OCI-LY1 (cell line): ENCODE results near the gene ABR.

ENCODE experiments used
- H2AFZ ChIP-seq: fragments of 200-600 bp; sonication (generic), shearing (Covaris generic); 2 replicates; pipeline ENCODE4 v1.6.0; 2014; ENCODE audit warnings: antibody characterized with exemption, mild to moderate bottlenecking, low read length
- H3F3A ChIP-seq: fragments of 200-600 bp; sonication (generic), shearing (Covaris generic); 2 replicates; pipeline ENCODE4 v1.6.0; 2014; ENCODE audit warnings: mild to moderate bottlenecking, antibody characterized with exemption, low read length, moderate library complexity; ENCODE audit not compliant: insufficient read depth
- H3K27ac ChIP-seq: fragments of 200-600 bp; sonication (generic); 2 replicates; pipeline ENCODE4 v1.5.1; 2014; ENCODE audit warnings: low read length, mixed run types, mild to moderate bottlenecking, low read depth; ENCODE audit not compliant: poor library complexity, severe bottlenecking
- H3K27me3 ChIP-seq: fragments of 200-600 bp; sonication (generic); 2 replicates; pipeline ENCODE4 v1.6.0; 2014; ENCODE audit warnings: antibody characterized with exemption, mild to moderate bottlenecking, low read length, moderate library complexity; ENCODE audit not compliant: insufficient read depth
- H3K36me3 ChIP-seq: fragments of 200-600 bp; sonication (generic); 2 replicates; pipeline ENCODE4 v1.6.1; 2014; ENCODE audit warnings: mild to moderate bottlenecking, antibody characterized with exemption, low read length, moderate library complexity, mixed read lengths; ENCODE audit not compliant: insufficient read depth
- H3K4me1 ChIP-seq: fragments of 200-600 bp; sonication (generic); 2 replicates; pipeline ENCODE4 v1.5.1; 2014; ENCODE audit warnings: mild to moderate bottlenecking, low read length, moderate library complexity; ENCODE audit not compliant: insufficient read depth, severe bottlenecking
- H3K4me2 ChIP-seq: fragments of 200-600 bp; sonication (generic), shearing (Covaris generic); 2 replicates; pipeline ENCODE4 v1.6.1; 2014; ENCODE audit warnings: low read length
- H3K4me3 ChIP-seq: fragments of 200-600 bp; sonication (generic); 2 replicates; pipeline ENCODE4 v1.5.1; 2014; ENCODE audit warnings: low read length, low read depth, mild to moderate bottlenecking, mixed read lengths; ENCODE audit not compliant: poor library complexity, severe bottlenecking
- H3K79me2 ChIP-seq: fragments of 200-600 bp; shearing (Covaris generic); 2 replicates; pipeline ENCODE4 v1.6.1; 2016; ENCODE audit warnings: mixed run types, low read length, mixed read lengths; ENCODE audit not compliant: insufficient read depth
- H3K9ac ChIP-seq: fragments of 200-600 bp; sonication (generic), shearing (Covaris generic); 2 replicates; pipeline ENCODE4 v1.6.1; 2014; ENCODE audit warnings: mild to moderate bottlenecking, low read length, mixed read lengths
- H3K9me2 ChIP-seq: fragments of 200-600 bp; sonication (generic), shearing (Covaris generic); 2 replicates; pipeline ENCODE4 v1.6.1; 2014; ENCODE audit warnings: low read depth, mild to moderate bottlenecking, low read length, mixed read lengths
- H3K9me3 ChIP-seq: fragments of 200-600 bp; shearing (Covaris generic); 2 replicates; pipeline ENCODE4 v1.6.1; 2014; ENCODE audit warnings: low read length, mixed read lengths
- H4K20me1 ChIP-seq: fragments of 200-600 bp; sonication (generic), shearing (Covaris generic); 2 replicates; pipeline ENCODE4 v1.6.0; 2016; ENCODE audit warnings: mild to moderate bottlenecking, low read length; ENCODE audit not compliant: insufficient read depth
- EZH2 ChIP-seq: fragments of 200-600 bp; sonication (generic), shearing (Covaris generic); IDR thresholded peaks from 2 replicates; pipeline ENCODE4 v1.8.0; 2017; ENCODE audit warnings: borderline replicate concordance, mixed run types, mild to moderate bottlenecking, antibody characterized with exemption, low read length, moderate library complexity, mixed read lengths
- TF ChIP-seq, protein P1 (sequence below): fragments of 200-600 bp; sonication (generic), shearing (Covaris generic); IDR thresholded peaks from 2 replicates; pipeline ENCODE4 v1.5.1; 2017; ENCODE audit warnings: mild to moderate bottlenecking, antibody characterized with exemption, low read length, moderate library complexity, mixed read lengths

ABR gene

DNA sequence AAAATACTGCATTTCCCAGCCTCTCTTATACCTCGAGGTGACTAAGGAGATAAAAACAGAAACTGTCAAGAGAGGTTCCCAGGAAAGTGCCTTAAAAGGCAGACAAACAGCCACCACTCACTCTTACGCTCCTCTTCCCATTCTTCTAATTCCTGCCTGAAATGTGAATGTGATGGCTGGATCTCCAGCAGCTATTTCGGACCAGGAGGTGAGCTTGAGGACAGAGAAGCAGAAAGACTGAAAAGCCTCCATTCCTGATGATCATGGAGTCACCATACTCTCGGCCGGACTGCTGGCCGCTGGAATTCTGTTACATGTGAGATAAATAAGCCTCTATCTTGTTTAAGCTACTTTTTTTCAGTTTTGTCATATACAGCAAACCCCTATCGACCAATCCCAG is 41.4 kb upstream of the ABR start:
- H3K27ac ChIP-seq, result peak overlapping the region; percentile 94
- peak overlapping the region; percentile 44; the same call in 1 of the 2 replicates for H3K4me2 ChIP-seq
- 0 out of 2 replicates have a peak, but pooled peaks cover 3% of the 10 kb centered on the region for H3F3A ChIP-seq
- no peak overlapping the region for H2AFZ ChIP-seq
- peak overlapping the region; percentile 9; the same call in 1 of the 2 replicates for H3K9ac ChIP-seq
- H3K4me1 ChIP-seq, result peaks cover 73% of the 10 kb centered on the region
- no peaks in the 10 kb centered on the region for H3K27me3 ChIP-seq
- no peak overlapping the region for H3K4me3 ChIP-seq
- no peak for TF ChIP-seq EZH2
- TF ChIP-seq, protein P1, sequence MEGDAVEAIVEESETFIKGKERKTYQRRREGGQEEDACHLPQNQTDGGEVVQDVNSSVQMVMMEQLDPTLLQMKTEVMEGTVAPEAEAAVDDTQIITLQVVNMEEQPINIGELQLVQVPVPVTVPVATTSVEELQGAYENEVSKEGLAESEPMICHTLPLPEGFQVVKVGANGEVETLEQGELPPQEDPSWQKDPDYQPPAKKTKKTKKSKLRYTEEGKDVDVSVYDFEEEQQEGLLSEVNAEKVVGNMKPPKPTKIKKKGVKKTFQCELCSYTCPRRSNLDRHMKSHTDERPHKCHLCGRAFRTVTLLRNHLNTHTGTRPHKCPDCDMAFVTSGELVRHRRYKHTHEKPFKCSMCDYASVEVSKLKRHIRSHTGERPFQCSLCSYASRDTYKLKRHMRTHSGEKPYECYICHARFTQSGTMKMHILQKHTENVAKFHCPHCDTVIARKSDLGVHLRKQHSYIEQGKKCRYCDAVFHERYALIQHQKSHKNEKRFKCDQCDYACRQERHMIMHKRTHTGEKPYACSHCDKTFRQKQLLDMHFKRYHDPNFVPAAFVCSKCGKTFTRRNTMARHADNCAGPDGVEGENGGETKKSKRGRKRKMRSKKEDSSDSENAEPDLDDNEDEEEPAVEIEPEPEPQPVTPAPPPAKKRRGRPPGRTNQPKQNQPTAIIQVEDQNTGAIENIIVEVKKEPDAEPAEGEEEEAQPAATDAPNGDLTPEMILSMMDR, result no peak
- H3K36me3 ChIP-seq, result peaks cover 8% of the 10 kb centered on the region; the same call in 1 of the 2 replicates
- H4K20me1 ChIP-seq, result no peaks in the 10 kb centered on the region
- no peaks in the 10 kb centered on the region for H3K9me3 ChIP-seq
- H3K79me2 ChIP-seq, result peaks cover 24% of the 10 kb centered on the region
- no peaks in the 10 kb centered on the region for H3K9me2 ChIP-seq

DNA sequence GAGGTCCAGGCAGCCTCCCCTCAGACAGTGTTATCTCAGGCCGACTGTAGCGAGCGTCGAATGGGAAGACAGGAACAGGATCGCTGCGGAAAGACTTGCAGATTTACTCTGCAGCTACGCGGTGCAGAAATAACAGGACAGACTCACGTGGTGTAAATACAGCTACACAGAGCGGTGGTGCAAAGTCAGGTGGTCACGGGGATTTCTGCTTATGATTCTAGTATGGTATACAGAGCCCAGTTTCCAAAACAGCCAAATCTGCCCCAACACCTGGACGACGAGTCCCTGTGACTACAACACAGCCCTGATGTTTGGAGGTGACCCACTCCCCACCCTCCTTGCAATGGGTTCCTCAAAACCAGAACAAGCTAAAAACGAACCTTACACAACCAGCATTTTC is 40.6 kb upstream of the ABR start:
- TF ChIP-seq, protein P1, result no peak
- no peak for TF ChIP-seq EZH2
- no peak overlapping the region for H2AFZ ChIP-seq
- H3F3A ChIP-seq, result no peaks in the 10 kb centered on the region
- H3K4me3 ChIP-seq, result peak overlapping the region; percentile 12
- peak overlapping the region; percentile 44 for H3K4me2 ChIP-seq
- H3K79me2 ChIP-seq, result peaks cover 16% of the 10 kb centered on the region
- H3K36me3 ChIP-seq, result no peaks in the 10 kb centered on the region; the same call in 1 of the 2 replicates
- no peaks in the 10 kb centered on the region for H3K9me2 ChIP-seq
- no peaks in the 10 kb centered on the region for H3K27me3 ChIP-seq
- H3K9me3 ChIP-seq, result no peaks in the 10 kb centered on the region
- H3K4me1 ChIP-seq, result peaks cover 69% of the 10 kb centered on the region
- peak overlapping the region; percentile 94 for H3K27ac ChIP-seq
- H3K9ac ChIP-seq, result peak overlapping the region; percentile 9; the same call in 1 of the 2 replicates
- no peaks in the 10 kb centered on the region for H4K20me1 ChIP-seq

DNA sequence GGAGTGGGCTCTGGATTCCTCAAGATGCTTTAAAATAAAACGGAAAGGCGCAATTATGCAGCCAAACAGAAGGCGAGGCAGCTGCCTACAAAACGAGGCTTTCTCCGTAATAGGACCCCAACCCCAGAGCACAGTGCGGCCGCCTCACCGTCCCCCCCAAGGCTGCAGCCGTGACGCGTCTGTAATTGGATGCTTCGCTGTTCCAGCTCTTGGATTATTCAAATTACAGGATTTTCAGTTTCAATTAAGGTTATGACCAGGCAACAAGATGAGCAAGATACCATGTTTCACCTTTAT is 37.3 kb upstream of the ABR start:
- H4K20me1 ChIP-seq, result no peaks in the 10 kb centered on the region
- peak overlapping the region; percentile 29 for H3K4me3 ChIP-seq
- TF ChIP-seq, protein P1, result no peak
- TF ChIP-seq EZH2, result no peak
- H3K27me3 ChIP-seq, result no peaks in the 10 kb centered on the region
- peaks cover 15% of the 10 kb centered on the region; the same call in 1 of the 2 replicates for H3K79me2 ChIP-seq
- H3K4me1 ChIP-seq, result peaks cover 86% of the 10 kb centered on the region
- no peaks in the 10 kb centered on the region for H3F3A ChIP-seq
- no peaks in the 10 kb centered on the region for H3K36me3 ChIP-seq
- peak overlapping the region; percentile 94 for H3K27ac ChIP-seq
- H3K9ac ChIP-seq, result peak overlapping the region; percentile 54
- H3K9me3 ChIP-seq, result no peaks in the 10 kb centered on the region
- no peak overlapping the region for H2AFZ ChIP-seq
- no peaks in the 10 kb centered on the region for H3K9me2 ChIP-seq
- H3K4me2 ChIP-seq, result peak overlapping the region; percentile 51
